ENCODE data around the gene NCAM1. TPM values are rescaled to one million over a fixed set of nuclear protein-coding genes. Genes with fewer than 3 reads are reported as not detected.

The NCAM1 gene
- total RNA-seq, 1 experiment from 2014 or later = 0.22 TPM

DNA sequence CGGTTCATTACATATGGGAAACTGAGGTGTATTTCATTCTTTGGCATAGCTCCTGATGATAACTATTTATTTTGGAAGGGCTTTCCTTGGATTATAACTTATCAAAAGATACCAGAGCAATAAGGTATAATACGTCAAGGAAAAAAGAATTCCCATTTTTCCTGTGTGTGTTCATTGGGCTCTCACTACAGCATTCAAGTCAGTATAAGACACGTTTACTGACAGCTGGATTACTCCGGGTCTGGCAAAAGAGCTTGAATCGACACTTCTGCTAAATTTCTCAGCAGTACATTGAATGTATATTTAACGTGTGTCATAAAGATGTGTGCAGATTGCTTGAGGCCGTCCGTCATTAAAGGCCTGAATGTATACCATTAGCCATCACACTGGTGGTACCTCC lies 163.4 kb downstream of the NCAM1 start:
- intact Hi-C loops (cut with micrococcal nuclease) = no loop called here
- POLR2A ChIA-PET = no interaction called here
- CTCF ChIA-PET = interaction anchor here (1.5 kb wide), 1 partner anchor 11 kb away, joined by 3 read pairs; no protein-coding TSS in a partner anchor

More for the DNA sequence above, 163.4 kb downstream of the NCAM1 start:
- no peak overlapping the region for H3K27ac ChIP-seq (ENCODE audit: low read depth, low read length)
- no peak overlapping the region for H2AFZ ChIP-seq (ENCODE audit: low read depth, low read length, poor library complexity, severe bottlenecking)
- DNase-seq (ENCODE audit: low read depth, low spot score) (no peak), ATAC-seq (no peak)
- RAD21 ChIA-PET (ENCODE audit: low non-redundant PET in 1 of 2, low total read pairs in 2 of 2, uncharacterized antibody in 2 of 2, unreplicated experiment in 2 of 2) = no interaction called here
- H3K4me3 ChIP-seq (replicated peaks in 1 of 2; ENCODE audit: low read depth in 1 of 2, low read length in 2 of 2) = no peak overlapping the region
- H3K9me3 ChIP-seq (ENCODE audit: control insufficient read depth in 1 of 2, insufficient read depth in 1 of 2, low read depth in 1 of 2, low read length in 2 of 2) = no peaks in the 10 kb centered on the region
- TF ChIP-seq ELF1 (IDR thresholded peaks at IDR 0.05; ENCODE audit: borderline replicate concordance, low read depth) (no peak), EZH2phosphoT487 (IDR thresholded peaks at IDR 0.05; ENCODE audit: borderline replicate concordance) (no peak)
- TF ChIP-seq, protein P1, sequence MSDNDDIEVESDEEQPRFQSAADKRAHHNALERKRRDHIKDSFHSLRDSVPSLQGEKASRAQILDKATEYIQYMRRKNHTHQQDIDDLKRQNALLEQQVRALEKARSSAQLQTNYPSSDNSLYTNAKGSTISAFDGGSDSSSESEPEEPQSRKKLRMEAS (IDR thresholded peaks at IDR 0.05) = no peak
- TF ChIP-seq, protein P2, sequence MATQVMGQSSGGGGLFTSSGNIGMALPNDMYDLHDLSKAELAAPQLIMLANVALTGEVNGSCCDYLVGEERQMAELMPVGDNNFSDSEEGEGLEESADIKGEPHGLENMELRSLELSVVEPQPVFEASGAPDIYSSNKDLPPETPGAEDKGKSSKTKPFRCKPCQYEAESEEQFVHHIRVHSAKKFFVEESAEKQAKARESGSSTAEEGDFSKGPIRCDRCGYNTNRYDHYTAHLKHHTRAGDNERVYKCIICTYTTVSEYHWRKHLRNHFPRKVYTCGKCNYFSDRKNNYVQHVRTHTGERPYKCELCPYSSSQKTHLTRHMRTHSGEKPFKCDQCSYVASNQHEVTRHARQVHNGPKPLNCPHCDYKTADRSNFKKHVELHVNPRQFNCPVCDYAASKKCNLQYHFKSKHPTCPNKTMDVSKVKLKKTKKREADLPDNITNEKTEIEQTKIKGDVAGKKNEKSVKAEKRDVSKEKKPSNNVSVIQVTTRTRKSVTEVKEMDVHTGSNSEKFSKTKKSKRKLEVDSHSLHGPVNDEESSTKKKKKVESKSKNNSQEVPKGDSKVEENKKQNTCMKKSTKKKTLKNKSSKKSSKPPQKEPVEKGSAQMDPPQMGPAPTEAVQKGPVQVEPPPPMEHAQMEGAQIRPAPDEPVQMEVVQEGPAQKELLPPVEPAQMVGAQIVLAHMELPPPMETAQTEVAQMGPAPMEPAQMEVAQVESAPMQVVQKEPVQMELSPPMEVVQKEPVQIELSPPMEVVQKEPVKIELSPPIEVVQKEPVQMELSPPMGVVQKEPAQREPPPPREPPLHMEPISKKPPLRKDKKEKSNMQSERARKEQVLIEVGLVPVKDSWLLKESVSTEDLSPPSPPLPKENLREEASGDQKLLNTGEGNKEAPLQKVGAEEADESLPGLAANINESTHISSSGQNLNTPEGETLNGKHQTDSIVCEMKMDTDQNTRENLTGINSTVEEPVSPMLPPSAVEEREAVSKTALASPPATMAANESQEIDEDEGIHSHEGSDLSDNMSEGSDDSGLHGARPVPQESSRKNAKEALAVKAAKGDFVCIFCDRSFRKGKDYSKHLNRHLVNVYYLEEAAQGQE (IDR thresholded peaks at IDR 0.05; ENCODE audit: low read depth) = no peak
- no TSS peak for BruUV-seq (replicated peaks)
- H3K36me3 ChIP-seq (ENCODE audit: control insufficient read depth in 1 of 2, insufficient read depth in 2 of 2, low read length in 2 of 2) = no peaks in the 10 kb centered on the region
- H3K4me2 ChIP-seq (ENCODE audit: low read length) = no peak overlapping the region
- H3K9ac ChIP-seq (ENCODE audit: low read length) = no peak overlapping the region
- no peaks in the 10 kb centered on the region for H3K79me2 ChIP-seq (ENCODE audit: insufficient read depth, low read length)
- H3K4me1 ChIP-seq (ENCODE audit: control insufficient read depth in 1 of 2, insufficient read depth in 2 of 2, low read length in 2 of 2) = no peaks in the 10 kb centered on the region
- no peaks in the 10 kb centered on the region for H4K20me1 ChIP-seq (ENCODE audit: insufficient read depth)
- no peaks in the 10 kb centered on the region for H3K9me2 ChIP-seq (ENCODE audit: insufficient read depth)
- H3K27me3 ChIP-seq (ENCODE audit: insufficient read depth, low read length) = peaks cover 44% of the 10 kb centered on the region
